Measurements from ENCODE around the gene MESP1. TPM values are rescaled to one million over a fixed set of nuclear protein-coding genes. Genes with fewer than 3 reads are reported as not detected.
A peak's percentile ranks its signal among the peaks of the same experiment; 100 is the strongest.

The MESP1 gene
- total RNA-seq, 6 donors from 2014 or later: 0.49 to 3.5 (median 1.7) TPM

GRCh38 chr15:89745768-89746167 lies 5.3 kb downstream of the MESP1 start:
- H3K27ac ChIP-seq: no peak overlapping the region

GRCh38 chr15:89745131-89745530 lies 5.9 kb downstream of the MESP1 start:
- DNase-seq: peak in 1 of 2 donors; percentile 41
- TF ChIP-seq POLR2AphosphoS5 (IDR thresholded peaks at IDR 0.05) (no peak), EP300 (IDR thresholded peaks at IDR 0.05) (no peak), CTCF (IDR thresholded peaks at IDR 0.05) (no peak), POLR2A (IDR thresholded peaks at IDR 0.05) (no peak)
- Histone ChIP-seq H3K4me3 (no peak overlapping the region), H3K9me3 (no peaks in the 10 kb centered on the region), H3K27me3 (peaks cover 0 to 5% (median 0%) of the 10 kb centered on the region in 4 donors), H3K27ac (no peak overlapping the region), H3K36me3 (no peaks in the 10 kb centered on the region), H3K4me1 (peaks cover 4 to 6% (median 5%) of the 10 kb centered on the region in 4 donors)
- 84 to 94% methylated on average over 10 to 13 of the region's 13 CpGs for WGBS, 2 donors
- ATAC-seq (ENCODE audit: low FRiP score in 2 of 2): no peak

More at GRCh38 chr15:89745768-89746167, 5.3 kb downstream of the MESP1 start:
- H3K36me3 ChIP-seq: no peaks in the 10 kb centered on the region
- peaks cover 9 to 11% (median 10%) of the 10 kb centered on the region in 4 donors for H3K4me1 ChIP-seq
- no peak for ATAC-seq (ENCODE audit: low FRiP score in 2 of 2)
- TF ChIP-seq POLR2A (IDR thresholded peaks at IDR 0.05) (no peak), CTCF (IDR thresholded peaks at IDR 0.05) (no peak), EP300 (IDR thresholded peaks at IDR 0.05) (no peak), POLR2AphosphoS5 (IDR thresholded peaks at IDR 0.05) (no peak)
- H3K27me3 ChIP-seq: peaks cover 0 to 6% (median 0%) of the 10 kb centered on the region in 4 donors
- no peaks in the 10 kb centered on the region for H3K9me3 ChIP-seq
- 77 to 85% methylated on average over 1 of the region's 1 CpG for WGBS, 2 donors
- H3K4me3 ChIP-seq: no peak overlapping the region
- DNase-seq: no peak

- ATAC-seq (ENCODE audit: low FRiP score in 2 of 2) (no peak), DNase-seq (no peak)
- Histone ChIP-seq H3K4me3 (no peak overlapping the region), H3K27ac (no peak overlapping the region), H3K9me3 (no peaks in the 10 kb centered on the region), H3K27me3 (no peaks in the 10 kb centered on the region), H3K36me3 (no peaks in the 10 kb centered on the region), H3K4me1 (no peaks in the 10 kb centered on the region)
- WGBS, 2 donors: 83 to 86% methylated on average over 6 to 8 of the region's 8 CpGs
- TF ChIP-seq EP300 (IDR thresholded peaks at IDR 0.05) (no peak), CTCF (IDR thresholded peaks at IDR 0.05) (no peak), POLR2AphosphoS5 (IDR thresholded peaks at IDR 0.05) (no peak), POLR2A (IDR thresholded peaks at IDR 0.05) (no peak)
These were observed 7.5 kb downstream of the MESP1 start for GRCh38 chr15:89743594-89743993.

GRCh38 chr15:89743011-89743410 lies 8.0 kb downstream of the MESP1 start:
- 88 to 94% methylated on average over 6 to 8 of the region's 8 CpGs for WGBS, 2 donors
- no peaks in the 10 kb centered on the region for H3K27me3 ChIP-seq

More at GRCh38 chr15:89743011-89743410, 8.0 kb downstream of the MESP1 start:
- Histone ChIP-seq H3K4me3 (no peak overlapping the region), H3K36me3 (no peaks in the 10 kb centered on the region), H3K9me3 (no peaks in the 10 kb centered on the region), H3K27ac (no peak overlapping the region), H3K4me1 (no peaks in the 10 kb centered on the region)
- DNase-seq: no peak
- ATAC-seq (ENCODE audit: low FRiP score in 2 of 2): peak in 1 of 2 donors; percentile 19
- TF ChIP-seq EP300 (IDR thresholded peaks at IDR 0.05) (no peak), POLR2AphosphoS5 (IDR thresholded peaks at IDR 0.05) (no peak), POLR2A (IDR thresholded peaks at IDR 0.05) (no peak), CTCF (IDR thresholded peaks at IDR 0.05) (no peak)
